ENCODE results near the gene REEP2.

GRCh38 chr5:138402640-138403039 is 36.2 kb upstream of the REEP2 start:
- TF ChIP-seq CTCF (IDR thresholded peaks at IDR 0.05) (no peak), POLR2A (IDR thresholded peaks at IDR 0.05) (no peak), POLR2AphosphoS5 (IDR thresholded peaks at IDR 0.05) (no peak)
